ENCODE measurements around the gene KLK6. TPM values are rescaled to one million over a fixed set of nuclear protein-coding genes. Genes with fewer than 3 reads are reported as not detected.

Gene KLK6
- total and polyA plus RNA-seq, 2 of the 13 experiments (the other 11 are each of a cell fraction or from before 2014, with no cell fraction given), result 0.15 to 1.8 TPM

GRCh38 chr19:51000981-51001380 lies 31.6 kb upstream of the KLK6 start (continued):
- no peak for TF ChIP-seq NFYC (CRISPR knock-in tag; IDR thresholded peaks at IDR 0.05)
- no peak for TF ChIP-seq SKIL (CRISPR knock-in tag; IDR thresholded peaks at IDR 0.05; ENCODE audit: borderline replicate concordance)
- no peak for TF ChIP-seq ZNF431 (CRISPR knock-in tag; IDR thresholded peaks at IDR 0.05; ENCODE audit: borderline replicate concordance, low read depth)
- no peak for TF ChIP-seq PCBP2 (optimal IDR thresholded peaks at IDR 0.05; ENCODE audit: low read depth, low read length, poor library complexity, severe bottlenecking)
- no peak for TF ChIP-seq JUNB (CRISPR knock-in tag; IDR thresholded peaks at IDR 0.05; ENCODE audit: borderline replicate concordance)
- TF ChIP-seq SNRNP70 (IDR thresholded peaks at IDR 0.05; ENCODE audit: low read depth, low read length), result no peak
- no peak for TF ChIP-seq MED8 (CRISPR knock-in tag; IDR thresholded peaks at IDR 0.05; ENCODE audit: insufficient replicate concordance)
- TF ChIP-seq ZBTB46 (CRISPR knock-in tag; IDR thresholded peaks at IDR 0.05; ENCODE audit: borderline replicate concordance), result no peak

GRCh38 chr19:51000426-51000825 lies 31.0 kb upstream of the KLK6 start:
- H3K4me1 ChIP-seq (ENCODE audit: insufficient read depth, low read length), result no peaks in the 10 kb centered on the region
- intact Hi-C loops (cut with micrococcal nuclease; ENCODE audit: unreplicated experiment) (no loop called here), in situ Hi-C loops (cut with HindIII; ENCODE audit: extremely low pct_ligation_motif_present, low pct_unique_long_range_greater_than_20kb) (no loop called here)
- no peak overlapping the region for H3K9ac ChIP-seq (ENCODE audit: insufficient read depth, low read depth, low read length)
- BruUV-seq (replicated peaks), result no TSS peak
- ChIA-PET POLR2A (no interaction called here), CTCF (ENCODE audit: low intra/inter-chr PET ratio, low total read pairs) (no interaction called here)
- H3K27me3 ChIP-seq (ENCODE audit: control insufficient read depth in 1 of 2, insufficient read depth in 2 of 2, low read length in 2 of 2), result peaks cover 3 to 11% of the 10 kb centered on the region in 2 experiments; a peak in 4 of 5 replicates
- no peaks in the 10 kb centered on the region for H3K9me3 ChIP-seq (ENCODE audit: low read length)
- H3K4me3 ChIP-seq (replicated peaks in 1 of 3; ENCODE audit: insufficient read depth in 1 of 3, low read depth in 2 of 3, low read length in 3 of 3), result no peak overlapping the region
- WGBS (ENCODE audit: low lambda C conversion rate), result 64% methylated on average over 6 of the region's 10 CpGs
- no peaks in the 10 kb centered on the region for H3K79me2 ChIP-seq (ENCODE audit: insufficient read depth, low read length)
- DNase-seq (ENCODE audit: low spot score), result no peak
- no peak for ATAC-seq
- H3K27ac ChIP-seq (ENCODE audit: extremely low read length, insufficient read depth, low read length), result no peak overlapping the region
- H3K36me3 ChIP-seq (replicated peaks in 1 of 2; ENCODE audit: control insufficient read depth in 1 of 2, insufficient read depth in 2 of 2, low read length in 2 of 2), result no peaks in the 10 kb centered on the region
- FAIRE-seq, result no peak
- no peak overlapping the region for H3K4me2 ChIP-seq (ENCODE audit: low read depth, low read length)
- no peaks in the 10 kb centered on the region for H4K20me1 ChIP-seq (ENCODE audit: insufficient read depth, low read length)
- no peak overlapping the region for H2AFZ ChIP-seq (ENCODE audit: low read length)
- TF ChIP-seq CCAR2 (optimal IDR thresholded peaks at IDR 0.05; ENCODE audit: low read depth, low read length) (no peak), PAF1 (CRISPR knock-in tag; IDR thresholded peaks at IDR 0.05) (no peak), IKZF5 (CRISPR knock-in tag; IDR thresholded peaks at IDR 0.05) (no peak), ZFYVE20 (CRISPR knock-in tag; IDR thresholded peaks at IDR 0.05; ENCODE audit: borderline replicate concordance, low read depth) (no peak), ASH2L (IDR thresholded peaks at IDR 0.05; ENCODE audit: insufficient read length, low read depth, low read length) (no peak), ZNF414 (CRISPR knock-in tag; IDR thresholded peaks at IDR 0.05) (no peak), ZBTB34 (CRISPR knock-in tag; IDR thresholded peaks at IDR 0.05) (no peak), ARNT (IDR thresholded peaks at IDR 0.05) (no peak), ZNF337 (CRISPR knock-in tag; IDR thresholded peaks at IDR 0.05; ENCODE audit: borderline replicate concordance, low read depth) (no peak)

Measured in HepG2 (cell line).